ENCODE data around the gene RTTN.
"Not testable (repeated sequence)": the region's sequence is repeated elsewhere in the genome, so short reads cannot be mapped to it uniquely, and the experiment has no call there.

Gene RTTN

DNA sequence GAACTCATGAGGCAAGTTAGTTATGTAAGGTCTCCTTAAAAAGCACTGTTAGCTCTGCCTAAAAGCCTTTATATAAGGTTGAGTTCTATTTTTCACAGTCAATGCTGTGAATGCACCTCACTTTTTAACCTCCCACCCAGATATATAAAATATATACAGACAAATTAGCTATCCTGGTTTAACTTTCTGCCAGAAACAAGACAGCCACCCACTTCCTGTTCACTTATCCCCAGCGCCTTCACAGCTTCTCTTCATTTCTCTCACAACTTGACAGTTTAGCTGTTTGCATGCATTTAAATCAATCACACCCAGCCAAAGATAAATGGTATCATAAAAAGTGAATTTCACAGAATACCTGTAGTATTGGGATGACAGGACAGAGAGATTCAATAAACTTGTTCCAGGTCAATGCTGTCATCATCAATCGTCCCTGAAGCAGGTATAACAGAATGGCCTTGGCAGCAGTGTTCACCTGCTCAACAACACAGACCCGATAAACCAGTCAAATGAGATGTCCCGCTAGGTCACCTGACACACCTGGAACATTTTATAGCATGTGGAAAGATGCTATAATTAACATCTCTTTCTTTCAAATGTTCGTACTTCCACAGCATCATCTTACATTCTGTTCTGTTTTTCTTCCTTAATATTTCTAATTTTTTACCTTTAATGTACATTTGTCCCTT, 55.7 kb downstream of the RTTN start:
- DNase-seq (ENCODE audit: low read depth in 2 of 2), result no peak

GRCh38 chr18:70149156-70149555, 56.3 kb downstream of the RTTN start:
- DNase-seq (ENCODE audit: low read depth in 2 of 2), result no peak

DNA sequence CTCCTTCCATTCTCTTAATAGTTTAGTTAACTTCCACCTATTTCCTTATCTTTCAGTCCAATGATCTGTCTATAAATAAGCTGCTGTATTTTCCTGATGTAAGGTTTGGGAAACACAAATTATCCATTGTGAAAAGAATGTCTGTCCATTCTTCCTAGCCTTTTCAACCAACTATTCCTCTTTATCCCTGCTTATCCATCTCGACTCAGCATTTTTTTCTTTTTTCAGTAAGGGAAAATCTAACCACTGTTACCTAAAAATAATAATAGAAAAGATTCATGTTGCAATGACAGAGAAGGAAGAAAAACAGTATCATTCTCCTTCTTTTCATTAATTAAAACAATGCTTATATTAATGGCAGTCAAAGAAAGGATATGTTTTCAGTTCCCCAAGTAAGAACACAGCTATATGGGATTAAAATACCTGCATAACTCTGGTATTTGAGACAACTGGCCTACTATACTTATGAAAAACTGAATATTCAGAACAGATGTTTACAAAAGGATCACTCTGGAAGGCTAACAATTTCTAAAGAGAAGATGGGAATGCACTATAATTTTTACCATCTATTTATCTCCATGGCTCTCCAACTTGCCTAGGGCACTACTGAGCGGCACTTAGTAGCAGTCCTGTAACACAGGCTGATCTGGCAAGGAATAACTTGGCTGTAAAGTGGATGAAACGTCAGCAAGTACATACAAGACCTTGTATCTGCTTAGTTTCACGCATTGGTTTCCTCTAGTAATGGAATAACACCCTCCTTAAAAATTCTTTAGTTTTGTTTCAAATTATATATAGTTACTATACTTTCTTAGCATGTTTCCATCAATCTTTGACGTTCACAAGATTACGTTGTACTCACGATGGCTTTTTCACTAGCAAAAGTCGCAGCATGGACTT, 57.2 kb downstream of the RTTN start:
- no peak for DNase-seq (ENCODE audit: low read depth in 2 of 2)

- no peak for DNase-seq (ENCODE audit: low read depth in 2 of 2)
Observed at GRCh38 chr18:70146174-70146573, 59.3 kb downstream of the RTTN start.

DNA sequence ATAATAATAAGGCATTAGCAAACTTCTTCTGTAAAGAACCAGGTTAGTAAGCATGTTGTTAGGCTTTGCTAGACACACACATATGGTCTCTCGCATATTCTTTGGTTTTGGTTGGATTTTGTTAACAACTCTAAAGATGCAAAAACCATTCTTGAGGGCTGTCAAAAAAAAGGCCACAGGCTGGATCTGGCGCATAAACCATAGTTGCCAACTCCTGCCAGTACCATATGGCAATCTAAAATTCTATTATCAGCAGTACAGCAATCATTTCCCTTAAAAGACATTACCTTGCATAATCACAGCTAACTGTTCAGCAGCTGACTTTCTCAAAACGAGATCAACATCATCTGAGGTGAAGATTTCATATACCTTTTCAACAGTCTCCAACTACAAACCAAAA, 63.5 kb downstream of the RTTN start:
- DNase-seq (ENCODE audit: low read depth in 2 of 2), result no peak

- DNase-seq (ENCODE audit: low read depth in 2 of 2), result no peak
Observed at GRCh38 chr18:70139138-70139537, 66.3 kb downstream of the RTTN start.

DNA sequence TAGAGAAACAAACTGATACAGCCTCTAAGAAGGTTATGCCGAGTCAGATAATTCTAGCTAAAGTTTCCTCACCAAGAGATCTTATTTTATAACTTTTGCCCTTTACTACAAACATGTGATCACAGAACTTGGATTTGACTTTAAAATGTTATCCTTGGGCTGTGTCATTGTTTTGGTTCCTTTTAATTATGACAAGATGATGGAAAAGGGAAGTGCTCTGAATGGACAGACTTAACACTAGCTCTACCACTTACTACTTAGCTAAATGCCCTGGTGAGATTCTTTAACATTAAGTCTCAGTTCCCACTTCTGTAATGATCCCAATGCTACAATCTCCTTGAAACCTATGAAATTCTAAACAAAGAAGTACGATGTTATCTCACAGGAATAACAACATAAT, 69.9 kb downstream of the RTTN start:
- DNase-seq (ENCODE audit: low read depth in 2 of 2), result no peak

GRCh38 chr18:70132999-70133398, 72.5 kb downstream of the RTTN start:
- peak; percentile 73 to 77 for DNase-seq (ENCODE audit: low read depth in 2 of 2)

- DNase-seq (ENCODE audit: low read depth in 2 of 2), result no peak
Observed at GRCh38 chr18:70128271-70128670, 77.2 kb downstream of the RTTN start.

DNA sequence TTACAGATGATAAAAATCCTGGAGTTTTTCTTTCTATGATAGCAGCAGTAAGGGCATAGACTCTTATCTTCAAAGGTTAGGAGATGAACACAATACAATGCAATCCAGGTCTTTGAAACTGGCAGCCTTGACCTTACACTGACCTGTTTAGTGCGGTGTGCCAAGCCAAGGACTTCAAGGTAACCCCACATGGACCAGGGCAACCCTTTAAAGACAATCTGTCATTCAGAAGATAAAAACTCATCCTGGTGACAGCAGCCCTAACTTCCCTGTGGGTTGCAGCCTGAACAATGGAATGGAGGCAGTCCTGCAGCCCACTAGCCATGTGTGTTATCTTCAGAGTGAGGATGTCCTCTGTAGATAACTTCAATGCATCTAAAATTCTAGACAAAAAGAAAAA, 78.1 kb downstream of the RTTN start:
- DNase-seq (ENCODE audit: low read depth in 2 of 2), result no peak

- no peak for DNase-seq (ENCODE audit: low read depth in 2 of 2)
Observed at GRCh38 chr18:70126832-70127231, 78.7 kb downstream of the RTTN start.

DNA sequence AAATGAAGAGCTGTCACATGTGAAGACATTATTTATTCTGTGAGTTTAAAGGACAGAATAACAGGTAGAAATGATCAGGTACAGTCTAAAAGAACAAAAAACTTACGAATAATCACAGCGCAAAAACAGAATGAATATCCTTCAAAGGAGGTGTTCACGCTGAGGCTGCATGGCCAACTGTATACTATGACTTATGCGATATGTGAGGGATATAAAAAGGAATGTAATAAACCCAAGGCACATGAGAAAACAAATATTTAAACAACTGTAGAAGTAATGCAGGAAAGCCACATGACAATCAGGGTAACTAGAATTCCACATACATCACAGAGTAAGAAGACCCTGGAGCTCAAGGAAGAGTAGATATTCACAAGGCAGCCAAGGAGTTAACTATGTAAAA, 81.3 kb downstream of the RTTN start:
- no peak for DNase-seq (ENCODE audit: low read depth in 2 of 2)

GRCh38 chr18:70121842-70122241, 83.6 kb downstream of the RTTN start:
- no peak for DNase-seq (ENCODE audit: low read depth in 2 of 2)

DNA sequence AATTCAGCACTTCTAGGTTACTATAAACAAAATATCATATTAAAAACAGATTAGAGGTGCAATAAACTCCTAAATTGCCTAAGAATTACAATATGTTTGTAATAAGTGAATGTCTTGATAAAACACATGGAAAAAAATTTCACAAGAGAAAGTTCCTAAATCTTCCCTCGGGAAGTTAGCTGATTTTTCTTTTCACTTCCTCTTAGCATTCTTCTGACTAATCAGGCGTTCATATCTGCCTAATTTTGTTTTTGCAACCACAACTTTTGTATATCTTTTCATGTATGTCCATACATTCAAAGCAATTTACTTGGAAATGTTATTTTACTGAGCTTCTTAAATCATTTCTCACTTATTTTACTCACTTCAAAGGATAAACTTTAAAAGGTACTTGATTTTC, 88.5 kb downstream of the RTTN start:
- no peak for DNase-seq (ENCODE audit: low read depth in 2 of 2)

DNA sequence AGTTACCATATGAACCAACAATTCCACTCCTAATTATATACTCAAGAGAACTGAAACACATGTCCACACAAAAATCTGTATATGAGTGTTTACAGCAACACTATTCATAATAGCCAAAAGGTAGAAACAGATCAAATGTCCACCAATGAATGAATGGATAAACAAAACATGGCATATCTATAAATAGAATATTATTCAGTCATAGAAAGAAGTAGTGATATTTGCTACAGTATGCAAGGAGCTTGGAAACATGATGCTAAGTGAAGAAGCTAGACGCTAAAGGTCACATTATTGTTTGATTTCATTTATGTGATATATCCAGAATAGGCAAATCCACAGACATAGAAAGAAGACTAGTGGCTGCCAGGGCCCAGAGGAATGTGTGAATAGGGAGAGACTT, 92.0 kb downstream of the RTTN start:
- DNase-seq (ENCODE audit: low read depth in 2 of 2), result no peak

DNA sequence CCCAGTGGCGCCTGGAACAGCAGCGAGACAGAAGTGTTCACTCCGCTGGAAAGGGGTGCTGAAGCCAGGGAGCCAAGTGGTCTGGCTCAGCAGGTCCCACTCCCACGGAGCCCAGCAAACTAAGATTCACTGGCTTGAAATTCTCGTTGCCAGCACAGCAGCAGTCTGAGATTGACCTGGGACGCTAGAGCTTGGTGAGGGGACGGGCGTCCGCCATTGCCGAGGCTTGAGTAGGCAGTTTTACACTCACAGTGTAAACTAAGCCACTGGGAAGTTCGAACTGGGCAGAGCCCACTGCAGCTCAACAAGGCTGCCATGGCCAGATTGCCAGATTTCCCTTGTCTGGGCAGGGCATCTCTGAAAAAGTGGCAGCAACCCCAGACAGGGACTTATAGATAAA, 94.8 kb downstream of the RTTN start:
- no peak for DNase-seq (ENCODE audit: low read depth in 2 of 2)

DNA sequence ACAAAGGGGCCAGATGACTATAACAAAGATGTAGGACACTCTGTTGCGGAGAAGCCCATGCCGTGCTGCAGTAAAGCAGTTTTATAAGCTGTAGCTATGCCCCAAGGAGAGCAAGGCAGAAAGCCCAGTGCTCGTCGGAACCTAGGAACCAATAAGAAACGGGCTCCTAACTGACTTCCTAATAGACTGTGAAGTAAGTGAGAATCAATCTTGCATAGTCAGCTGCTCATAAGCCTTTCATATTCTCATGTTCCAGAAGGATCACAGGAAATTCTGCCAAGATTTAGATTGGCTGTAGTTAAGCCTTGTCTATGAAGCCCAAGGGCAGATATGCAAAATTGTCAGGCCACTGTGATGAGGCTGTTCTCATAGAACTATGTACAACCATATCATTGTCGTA, 98.4 kb downstream of the RTTN start:
- no peak for DNase-seq (ENCODE audit: low read depth in 2 of 2)

DNA sequence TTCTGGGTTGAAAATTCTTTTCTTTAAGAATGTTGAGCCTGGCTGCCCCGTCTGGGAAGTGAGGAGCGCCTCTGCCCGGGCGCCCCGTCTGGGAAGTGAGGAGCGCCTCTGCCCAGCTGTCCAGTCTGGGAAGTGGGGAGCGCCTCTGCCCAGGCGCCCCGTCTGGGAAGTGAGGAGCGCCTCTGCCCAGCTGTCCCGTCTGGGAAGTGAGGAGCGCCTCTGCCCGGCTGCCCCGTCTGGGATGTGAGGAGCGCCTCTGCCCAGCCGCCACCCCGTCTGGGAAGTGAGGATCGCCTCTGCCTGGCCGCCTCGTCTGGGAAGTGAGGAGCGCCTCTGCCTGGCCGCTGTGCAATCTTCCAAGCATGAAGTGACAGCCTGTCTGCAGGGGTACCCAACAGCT, 102.6 kb downstream of the RTTN start:
- DNase-seq (ENCODE audit: low read depth in 2 of 2), result not testable (repeated sequence)

DNA sequence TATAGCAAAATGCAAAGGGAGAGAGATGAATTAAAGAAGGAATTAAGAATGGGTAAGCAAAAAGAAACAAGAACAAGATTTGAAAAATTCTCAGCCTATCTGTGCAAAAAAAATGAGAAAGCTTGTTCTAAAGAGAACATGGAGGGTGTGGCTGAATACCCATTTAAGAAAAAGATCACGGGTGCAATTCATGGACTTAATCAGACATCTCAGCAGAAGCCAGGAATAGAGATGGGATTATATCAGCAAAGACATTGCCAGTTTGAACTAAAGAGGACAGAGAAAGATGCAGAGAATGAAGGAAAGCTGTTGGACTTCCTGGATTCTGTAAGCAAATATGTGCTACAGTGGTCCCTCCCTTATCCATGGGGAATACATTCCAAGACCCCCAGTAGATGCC, 115.6 kb downstream of the RTTN start:
- DNase-seq (ENCODE audit: low read depth in 2 of 2), result no peak

GRCh38 chr18:70086085-70086484, 119.4 kb downstream of the RTTN start:
- no peak for DNase-seq (ENCODE audit: low read depth in 2 of 2)

DNA sequence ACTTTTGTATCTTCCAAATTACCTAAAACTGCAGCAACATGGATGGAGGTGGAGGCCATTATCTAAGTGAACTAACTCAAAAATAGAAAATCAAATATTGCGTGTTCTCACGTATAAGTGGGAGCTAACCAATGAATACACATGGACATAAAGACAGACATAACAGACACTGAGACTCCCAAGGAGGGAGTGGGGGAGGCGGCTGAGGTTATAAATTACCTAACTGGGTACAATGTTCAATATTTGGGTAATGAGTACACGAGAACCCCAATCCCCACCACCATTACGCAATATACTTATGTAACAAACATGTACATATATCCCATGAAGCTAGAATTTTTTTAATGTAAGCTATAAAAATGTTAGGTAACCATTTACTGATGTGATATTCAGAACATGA, 119.8 kb downstream of the RTTN start:
- DNase-seq (ENCODE audit: low read depth in 2 of 2), result no peak

- no peak for DNase-seq (ENCODE audit: low read depth in 2 of 2)
Observed at GRCh38 chr18:70082430-70082829, 123.1 kb downstream of the RTTN start.

DNA sequence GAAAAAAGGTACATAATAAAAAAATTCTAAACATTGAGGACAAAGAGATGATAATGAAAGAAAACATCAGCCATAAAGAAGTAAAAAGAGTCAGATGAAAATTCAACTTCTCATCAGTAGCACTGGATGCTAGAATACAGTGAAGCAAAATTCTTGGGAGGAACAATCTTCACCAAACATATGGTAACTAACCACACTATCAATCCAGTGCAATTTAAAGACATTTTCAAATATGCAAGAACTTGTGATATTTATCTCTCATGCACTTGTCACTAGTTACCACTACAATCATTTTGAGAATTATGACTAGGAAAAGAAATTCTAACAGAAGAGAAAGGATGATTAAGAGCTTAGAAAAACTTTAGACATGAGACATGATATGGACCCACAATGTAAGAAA, 127.4 kb downstream of the RTTN start:
- DNase-seq (ENCODE audit: low read depth in 2 of 2), result no peak
